ENCODE measurements around the gene IL2RG.

IL2RG gene

DNA sequence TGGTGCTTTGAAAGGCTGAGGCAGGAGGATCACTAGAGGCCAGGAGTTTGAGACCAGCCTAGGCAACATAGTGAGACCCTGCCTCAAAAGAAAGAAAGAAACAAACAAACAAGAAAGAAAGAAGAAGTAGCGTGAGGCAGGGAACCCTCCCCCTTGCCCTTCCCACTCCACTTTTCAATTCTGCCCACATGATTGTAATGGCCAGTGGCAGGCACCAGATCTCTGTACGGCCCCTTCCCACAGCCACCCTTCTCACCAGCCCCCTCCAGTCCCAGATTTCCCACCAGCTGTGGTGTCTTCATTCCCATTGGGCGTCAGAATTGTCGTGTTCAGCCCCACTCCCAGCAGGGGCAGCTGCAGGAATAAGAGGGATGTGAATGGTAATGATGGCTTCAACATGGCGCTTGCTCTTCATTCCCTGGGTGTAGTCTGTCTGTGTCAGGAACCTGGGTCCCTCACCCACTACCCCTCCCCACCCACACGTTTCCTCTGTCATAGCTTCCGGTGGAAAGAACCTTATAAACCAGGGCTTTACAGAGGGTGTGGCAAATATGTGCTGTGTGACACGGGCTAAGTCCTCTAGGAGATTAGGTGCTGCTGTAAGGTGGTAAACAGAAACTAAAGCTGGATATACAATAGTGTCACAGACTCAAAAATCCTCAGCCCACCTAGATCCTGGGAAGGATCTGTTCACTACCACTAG lies at the start of gene IL2RG:
TSS of gene IL2RG (minus strand) at position 437 of the 703 bp plus-strand sequence. CDS start at position 399, 38 bp downstream.
- DNase-seq: peak; percentile 38

DNA sequence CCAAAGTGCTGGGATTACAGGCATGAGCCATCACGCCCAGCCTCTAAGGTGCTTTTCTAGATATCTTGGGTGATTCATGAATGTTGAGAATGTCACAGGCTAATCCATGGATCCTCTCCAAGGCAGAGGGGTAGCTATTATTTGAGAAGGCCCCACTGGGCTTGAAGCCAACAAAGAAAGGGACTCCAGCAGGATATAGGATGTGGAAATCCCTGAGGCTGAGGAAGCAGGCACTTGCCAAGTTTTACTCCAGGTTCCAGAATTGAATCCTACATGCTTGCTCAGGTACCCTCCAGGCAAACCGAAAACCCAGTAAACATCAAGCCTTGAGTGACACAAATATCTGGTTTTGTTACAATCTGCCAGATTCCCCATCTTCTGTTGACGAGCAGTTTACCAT lies 49.1 kb upstream of the IL2RG start:
- DNase-seq: no peak

DNA sequence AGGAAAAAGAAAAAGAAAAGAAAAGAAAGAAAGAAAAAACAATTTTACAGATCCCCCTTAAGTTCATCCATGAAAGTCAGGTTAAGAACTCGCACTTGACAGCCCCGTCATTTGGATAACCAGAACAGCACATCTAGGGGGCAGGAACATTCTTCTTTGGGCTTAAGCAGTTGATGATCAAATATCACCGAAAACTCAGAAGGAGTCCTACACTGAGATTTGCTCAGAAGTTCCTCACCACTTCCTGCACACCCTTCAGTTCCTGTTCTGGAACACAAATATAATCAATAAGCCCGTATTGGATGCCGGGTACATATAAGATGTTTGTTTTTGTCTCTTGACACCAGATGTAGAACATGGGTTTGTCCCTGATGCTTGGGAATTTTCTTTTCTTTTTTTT lies 48.0 kb upstream of the IL2RG start:
- DNase-seq: no peak

DNA sequence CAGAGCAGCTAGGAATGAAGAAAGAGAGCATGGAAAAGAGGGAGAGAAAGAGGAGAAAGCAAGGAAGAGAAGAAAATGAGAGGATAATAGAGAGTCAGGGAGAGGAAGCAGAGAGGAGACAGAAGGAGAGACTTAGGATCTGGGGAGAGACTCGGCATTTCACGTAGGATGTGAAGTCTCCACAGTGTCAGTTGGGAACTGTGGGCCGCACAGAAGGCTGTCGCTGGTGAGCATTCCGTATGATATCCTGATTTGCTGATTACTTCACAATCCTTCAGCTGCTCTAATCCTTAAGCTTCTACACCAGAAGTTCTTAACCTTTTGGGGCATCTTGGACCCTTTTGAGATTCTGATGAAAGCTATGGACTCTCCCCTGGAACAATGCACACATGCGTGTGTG lies 47.2 kb upstream of the IL2RG start:
- DNase-seq: no peak

DNA sequence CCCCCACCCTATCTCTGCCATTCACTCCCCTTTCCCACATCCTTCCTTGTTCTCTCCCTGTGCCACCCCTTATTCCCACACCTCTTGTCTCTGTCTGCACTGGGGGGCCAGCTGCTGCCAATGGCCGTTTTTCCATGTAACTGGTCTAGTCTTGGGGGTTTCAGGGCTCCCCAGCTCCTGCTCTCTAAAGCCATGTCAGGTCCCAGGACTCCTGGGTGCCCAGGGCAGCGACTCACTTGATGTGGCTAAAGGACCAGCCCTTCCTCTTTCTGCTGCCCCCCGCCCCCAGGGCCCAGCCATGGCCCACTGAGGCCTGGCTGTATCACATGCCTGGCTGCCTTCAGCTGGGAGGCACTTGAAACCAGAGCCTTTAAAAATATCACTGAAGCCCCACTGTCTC lies 43.3 kb upstream of the IL2RG start:
- no peak for DNase-seq

DNA sequence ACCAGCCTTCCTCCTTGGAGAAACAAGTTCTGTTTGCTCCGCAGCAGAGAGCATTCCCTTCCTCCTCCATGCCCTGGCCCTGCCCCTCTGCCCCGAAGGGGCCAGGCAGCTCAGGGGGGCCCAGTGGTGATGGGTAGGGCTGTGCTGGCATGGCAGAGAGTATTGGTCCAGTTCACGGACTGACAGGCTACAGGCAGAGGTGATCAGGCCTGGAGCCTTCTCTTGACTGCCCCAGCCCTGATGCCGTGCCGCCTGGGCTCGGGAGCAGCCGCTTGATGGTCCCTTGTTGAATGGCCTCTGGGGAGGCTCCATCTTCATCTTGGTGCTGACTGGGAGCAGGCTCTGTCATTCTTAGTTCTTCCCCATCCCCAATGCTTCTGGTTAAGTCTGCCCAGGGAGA lies 42.8 kb upstream of the IL2RG start:
- no peak for DNase-seq

DNA sequence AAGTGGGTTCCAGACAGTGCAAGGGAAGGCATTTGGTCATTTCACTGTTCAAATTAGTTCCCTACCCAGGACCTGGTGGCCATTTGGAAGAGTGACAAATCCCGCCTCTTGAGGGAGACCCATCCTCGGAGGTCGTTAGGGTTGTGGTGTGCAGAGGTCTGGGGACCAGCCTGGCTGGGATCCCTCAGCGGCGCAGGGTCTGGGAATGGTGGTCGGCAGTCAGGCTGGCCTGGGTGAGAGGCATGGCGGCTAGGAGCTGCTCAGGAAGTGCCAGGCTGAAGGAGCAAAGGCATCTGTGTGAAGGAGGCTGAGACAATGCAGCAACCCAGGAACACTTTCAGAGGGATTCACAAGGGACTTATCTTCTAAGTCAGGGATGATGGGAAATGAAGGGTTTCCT lies 40.0 kb upstream of the IL2RG start:
- no peak for DNase-seq

DNA sequence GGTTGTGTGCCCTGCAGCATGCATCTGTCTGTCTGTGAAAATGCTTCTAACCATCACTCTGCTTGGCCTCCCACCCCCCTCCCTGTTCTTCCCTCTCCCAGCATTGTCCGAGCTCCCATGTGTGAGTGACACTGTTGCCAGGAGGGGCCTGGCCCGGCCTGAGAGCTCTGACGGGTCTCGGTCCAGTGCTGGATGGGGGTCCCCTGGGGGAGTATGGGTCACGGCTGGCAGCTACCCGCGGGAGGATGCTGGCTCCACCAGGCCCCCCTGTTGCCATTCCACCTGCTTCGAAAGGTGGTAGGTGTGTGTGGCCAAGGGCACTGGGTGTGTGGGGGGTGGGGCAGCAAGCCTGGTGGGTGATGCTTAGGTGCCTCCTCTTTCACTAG lies 36.9 kb upstream of the IL2RG start:
- no peak for DNase-seq

DNA sequence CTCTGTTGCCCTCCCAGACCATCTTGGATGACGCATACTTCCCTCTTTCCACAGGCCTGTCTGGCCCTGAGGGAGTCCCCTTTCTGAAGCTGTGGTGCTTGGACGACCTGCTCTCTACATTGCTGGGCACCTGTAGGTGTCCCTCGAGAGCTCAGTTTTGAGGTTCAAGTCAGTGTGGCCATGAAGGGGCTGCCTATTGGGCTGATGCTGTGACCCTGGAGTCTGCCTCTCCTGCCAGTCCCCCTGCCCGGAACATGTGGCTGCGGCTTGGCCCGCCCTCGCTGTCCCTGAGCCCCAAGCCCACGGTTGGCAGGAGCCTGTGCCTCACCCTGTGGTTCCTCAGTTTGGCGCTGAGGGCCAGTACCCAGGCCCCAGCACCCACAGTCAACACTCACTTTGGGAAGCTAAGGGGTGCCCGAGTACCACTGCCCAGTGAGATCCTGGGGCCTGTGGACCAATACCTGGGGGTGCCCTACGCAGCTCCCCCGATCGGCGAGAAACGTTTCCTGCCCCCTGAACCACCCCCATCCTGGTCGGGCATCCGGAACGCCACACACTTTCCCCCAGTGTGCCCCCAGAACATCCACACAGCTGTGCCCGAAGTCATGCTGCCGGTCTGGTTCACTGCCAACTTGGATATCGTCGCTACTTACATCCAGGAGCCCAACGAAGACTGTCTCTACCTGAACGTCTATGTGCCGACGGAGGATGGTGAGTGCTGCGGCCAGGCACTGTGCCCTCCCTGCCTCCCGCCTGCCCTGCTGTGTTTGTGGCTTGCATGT lies 36.3 kb upstream of the IL2RG start:
- no peak for DNase-seq

DNA sequence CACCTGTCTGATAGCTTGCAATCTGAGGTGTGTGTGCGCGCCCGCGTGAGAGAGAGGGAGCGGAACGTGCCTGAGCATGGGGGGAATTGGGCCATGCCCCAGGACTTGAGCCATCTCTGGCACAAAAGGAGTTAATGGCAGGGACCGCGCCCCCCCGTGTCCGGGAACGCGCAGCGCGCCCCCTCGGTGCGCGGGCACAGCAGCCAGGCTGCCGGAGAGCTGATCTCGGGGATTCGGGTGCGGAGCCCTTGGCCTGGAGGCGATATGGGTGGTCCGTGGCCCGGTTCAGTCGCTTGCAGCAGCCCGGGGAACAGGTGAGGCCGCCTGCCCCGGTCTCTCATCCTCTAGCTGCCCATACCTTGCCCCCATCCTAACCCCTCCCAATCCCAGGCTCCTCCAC lies 33.3 kb upstream of the IL2RG start, which contains the start of gene NLGN3:
TSS of gene NLGN3 (plus strand) at position 191 of the 400 bp plus-strand sequence. CDS start 2,909 bp downstream, outside the sequence.
- peak; percentile 40 for DNase-seq

DNA sequence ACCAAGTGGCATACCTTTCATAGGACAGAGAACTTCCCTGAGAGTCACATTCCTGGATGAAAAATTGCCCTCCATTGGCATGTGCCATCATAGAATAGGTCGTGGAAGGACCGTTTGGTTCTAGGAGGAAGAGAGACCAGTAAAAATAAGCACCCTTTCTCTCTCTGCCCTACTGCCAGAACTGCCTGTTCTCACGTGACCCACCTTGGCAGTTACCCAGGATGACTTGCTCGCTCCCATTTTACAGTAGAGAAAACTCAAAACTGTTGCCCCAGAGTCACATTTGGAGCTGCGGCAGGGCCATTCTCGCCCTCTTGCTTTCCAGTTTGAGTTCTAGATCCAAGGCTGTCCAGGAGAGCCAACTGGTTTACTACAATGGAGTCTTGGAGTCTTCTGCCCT lies 32.1 kb upstream of the IL2RG start:
- DNase-seq: no peak

DNA sequence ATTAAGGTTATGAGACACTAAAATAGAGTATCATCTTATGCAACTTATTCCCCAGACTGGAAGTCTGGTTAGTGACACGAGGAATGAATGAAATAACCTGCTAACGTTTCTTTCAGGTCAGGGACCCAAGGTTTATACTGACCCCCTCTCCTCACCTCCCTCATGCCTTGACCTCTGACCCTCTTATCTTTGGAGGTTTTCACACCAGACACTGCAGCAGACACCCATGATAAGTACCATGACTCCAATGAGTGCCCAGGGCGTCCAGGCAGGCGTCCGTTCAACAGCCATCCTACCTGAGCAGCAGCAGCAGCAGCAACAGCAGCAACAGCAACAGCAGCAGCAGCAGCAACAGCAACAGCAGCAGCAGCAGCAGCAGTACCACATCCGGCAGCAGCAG lies 29.1 kb upstream of the IL2RG start:
- DNase-seq: no peak

DNA sequence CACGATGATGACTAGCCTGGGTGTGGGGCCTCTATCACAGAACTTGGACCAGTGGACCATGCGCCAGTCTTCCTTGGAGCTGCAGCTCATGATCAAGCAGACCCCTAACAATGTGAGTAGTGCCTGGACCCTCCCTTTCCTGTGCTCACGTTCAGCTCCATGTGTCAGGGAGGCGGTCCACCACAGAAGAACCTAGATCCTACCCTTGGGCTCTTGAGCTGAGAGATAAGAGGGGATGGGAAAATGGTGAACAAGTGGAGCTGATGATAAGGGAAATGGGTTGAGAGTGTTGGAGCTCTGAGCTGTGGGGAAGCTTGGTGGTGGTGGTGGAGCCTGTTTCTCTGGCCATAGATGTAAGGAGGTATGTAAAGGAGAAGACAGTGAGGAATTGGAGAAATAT lies 20.1 kb upstream of the IL2RG start:
- DNase-seq: no peak

DNA sequence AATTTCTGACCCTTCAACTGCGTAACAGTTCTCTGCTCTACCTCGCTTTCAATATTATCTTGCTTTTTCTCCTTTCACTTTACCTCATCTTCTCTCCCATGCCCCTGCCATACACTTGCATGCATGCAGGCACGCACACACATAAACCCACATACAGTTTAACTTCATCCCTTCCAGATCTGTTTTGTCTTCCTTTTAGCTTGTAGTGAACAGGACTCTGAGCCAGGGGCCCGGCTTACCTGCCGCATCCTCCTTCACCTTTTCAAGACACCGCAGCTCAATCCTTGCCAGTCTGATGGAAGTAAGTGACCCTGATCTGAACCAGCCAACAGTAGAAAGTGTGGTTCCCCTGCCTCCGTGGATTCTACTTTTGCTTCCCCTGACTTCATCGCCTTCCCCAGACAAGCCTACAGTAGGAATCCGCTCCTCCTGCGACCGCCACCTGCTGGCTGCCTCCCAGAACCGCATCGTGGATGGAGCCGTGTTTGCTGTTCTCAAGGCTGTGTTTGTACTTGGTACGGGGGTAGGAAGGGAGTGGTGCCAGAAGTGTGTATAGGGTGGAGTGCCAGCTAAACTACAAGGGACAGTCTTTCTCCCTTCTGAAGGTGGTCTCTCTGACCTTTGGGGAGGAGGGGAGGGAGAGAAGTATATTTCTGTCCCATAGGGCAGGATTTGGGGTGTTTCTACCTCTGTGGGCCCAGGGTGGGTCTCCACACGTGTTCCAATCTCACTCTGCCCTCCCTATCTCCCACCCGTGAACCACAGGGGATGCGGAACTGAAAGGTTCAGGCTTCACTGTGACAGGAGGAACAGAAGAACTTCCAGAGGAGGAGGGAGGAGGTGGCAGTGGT lies 17.8 kb upstream of the IL2RG start:
- DNase-seq: peak; percentile 80

DNA sequence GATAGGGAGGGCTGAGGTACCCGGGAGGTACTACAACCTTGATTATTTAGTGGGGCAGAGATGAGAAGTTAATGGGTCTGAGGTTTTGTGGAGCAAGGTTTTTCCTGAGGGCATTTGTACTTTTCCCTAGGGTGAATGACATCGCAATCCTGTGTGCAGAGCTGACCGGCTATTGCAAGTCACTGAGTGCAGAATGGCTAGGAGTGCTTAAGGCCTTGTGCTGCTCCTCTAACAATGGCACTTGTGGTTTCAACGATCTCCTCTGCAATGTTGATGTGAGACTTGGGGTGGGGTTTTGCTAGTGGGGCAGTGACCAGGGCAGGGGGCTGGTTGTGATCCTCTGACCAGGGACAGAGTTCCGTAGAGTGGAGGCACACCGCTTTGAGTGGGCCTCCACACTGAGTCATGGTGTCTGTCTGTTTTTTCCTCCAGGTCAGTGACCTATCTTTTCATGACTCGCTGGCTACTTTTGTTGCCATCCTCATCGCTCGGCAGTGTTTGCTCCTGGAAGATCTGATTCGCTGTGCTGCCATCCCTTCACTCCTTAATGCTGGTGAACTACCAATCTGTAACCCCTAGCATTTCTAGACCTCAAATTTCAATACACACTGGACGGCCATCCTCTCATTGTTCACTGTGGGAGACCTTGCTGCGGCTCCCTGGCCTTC lies 16.9 kb upstream of the IL2RG start:
- DNase-seq: no peak

DNA sequence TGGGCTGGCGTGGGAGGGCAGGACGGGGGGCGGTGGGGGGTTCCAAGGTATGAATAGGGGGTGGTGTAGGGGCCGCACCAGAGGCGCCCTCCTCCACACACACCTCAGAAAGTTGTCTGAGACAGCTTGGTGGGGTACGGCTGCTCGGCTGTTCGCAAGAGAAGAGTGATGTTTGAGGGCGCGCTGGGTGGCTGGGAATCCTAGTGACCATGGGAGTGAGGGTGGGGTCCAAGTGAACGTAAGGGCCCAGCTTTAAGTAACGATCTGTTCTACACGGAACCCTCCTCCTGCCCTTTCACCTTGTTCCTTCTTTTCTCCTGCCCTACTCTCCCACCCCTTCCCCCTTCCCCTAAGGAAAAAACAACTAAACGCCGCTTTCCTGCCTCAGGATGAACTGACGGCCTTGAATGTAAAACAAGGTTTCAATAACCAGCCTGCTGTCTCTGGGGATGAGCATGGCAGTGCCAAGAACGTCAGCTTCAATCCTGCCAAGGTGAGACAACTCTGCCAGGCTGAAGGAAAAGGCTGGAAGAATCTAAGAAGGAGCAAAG lies 7.7 kb upstream of the IL2RG start:
- DNase-seq: no peak

DNA sequence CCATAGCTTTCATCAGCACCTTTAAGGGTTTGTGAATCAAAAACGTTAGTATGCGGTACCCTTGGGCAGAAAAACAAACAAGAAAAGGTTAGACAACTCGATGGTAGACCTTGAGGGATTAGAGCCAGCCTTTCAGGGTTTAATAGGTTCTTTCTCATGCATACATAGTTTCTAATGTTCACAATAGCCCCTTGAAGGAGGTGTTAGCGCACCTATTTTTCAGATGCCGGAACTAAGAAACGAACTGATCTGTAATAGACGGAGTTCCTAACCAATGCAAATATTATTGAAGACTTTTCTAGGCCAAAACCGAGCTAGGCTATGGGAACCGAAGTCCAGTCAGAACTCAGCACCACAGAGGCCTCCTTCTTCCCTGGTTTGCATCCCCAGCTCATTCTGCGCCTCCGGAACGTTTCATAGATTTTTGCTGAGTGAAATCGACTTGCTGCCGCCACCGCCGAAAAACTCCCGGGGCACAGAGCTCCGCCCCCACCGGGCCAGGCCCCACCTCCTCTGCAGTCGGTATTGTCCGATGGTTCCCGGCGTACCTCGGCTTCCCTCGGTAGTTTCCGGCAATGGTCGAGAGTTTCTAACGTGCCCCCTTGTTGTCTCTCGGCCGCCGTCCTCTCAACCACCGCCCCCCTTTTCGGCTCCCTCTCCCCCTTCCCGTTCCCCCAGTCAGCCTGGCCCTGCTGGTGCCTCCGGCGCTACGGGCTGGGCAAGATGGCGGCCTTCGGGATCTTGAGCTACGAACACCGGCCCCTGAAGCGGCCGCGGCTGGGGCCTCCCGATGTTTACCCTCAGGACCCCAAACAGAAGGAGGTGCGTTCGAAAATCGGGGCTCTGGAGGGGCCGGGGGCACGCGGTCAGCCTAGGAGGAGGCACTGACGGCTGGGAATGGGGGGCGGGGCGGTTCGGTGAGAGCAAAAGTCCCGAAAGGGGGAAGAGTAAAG lies 6.9 kb upstream of the IL2RG start, which contains the start of gene MED12:
TSS of gene MED12 (plus strand) at position 565 of the 953 bp plus-strand sequence. CDS start at position 724, 159 bp downstream.
- DNase-seq: peak; percentile 93

DNA sequence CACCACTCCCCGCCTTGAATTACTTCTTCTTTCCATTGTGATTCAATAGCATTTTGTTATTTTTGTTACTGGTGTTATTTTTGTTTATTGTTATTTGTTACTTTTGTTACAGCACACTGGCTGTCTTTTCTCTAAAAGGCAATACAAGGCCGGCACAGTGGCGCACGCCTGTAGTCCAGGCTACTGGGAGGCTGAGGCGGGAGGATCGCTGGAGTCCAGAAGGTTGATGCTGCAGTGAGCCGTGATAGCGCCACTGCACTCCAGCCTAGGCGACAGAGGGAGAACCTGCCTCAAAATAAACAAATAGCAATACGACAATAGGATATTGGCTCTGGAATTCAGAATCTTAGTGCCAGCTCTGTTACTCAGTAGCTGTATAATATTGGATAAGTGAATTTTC lies 6.0 kb upstream of the IL2RG start:
- no peak for DNase-seq

DNA sequence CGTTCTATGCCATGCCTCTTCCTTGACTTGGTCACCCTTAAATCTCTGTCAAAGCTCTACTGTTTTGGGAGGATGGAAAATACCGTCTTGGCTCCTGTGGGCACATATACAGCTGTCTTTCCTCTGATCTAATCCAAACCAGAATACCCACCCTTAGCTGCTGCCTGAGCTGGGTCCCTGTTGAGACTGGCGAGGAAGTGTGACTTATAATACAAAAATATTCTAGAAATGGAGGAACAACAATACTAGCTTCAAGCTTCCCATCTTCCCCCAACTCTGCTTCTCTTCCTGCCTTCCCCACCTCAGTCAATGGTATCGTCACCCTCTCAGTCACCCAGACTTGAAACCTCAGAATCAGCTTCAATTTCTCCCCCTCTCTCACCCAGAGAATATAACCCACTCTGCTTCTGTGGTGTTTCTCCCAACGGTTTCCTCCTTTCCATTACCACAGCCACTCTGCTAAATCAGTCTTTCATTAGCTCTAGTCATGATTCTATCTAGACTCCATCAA lies 599 bp upstream of the IL2RG start:
- DNase-seq: no peak

DNA sequence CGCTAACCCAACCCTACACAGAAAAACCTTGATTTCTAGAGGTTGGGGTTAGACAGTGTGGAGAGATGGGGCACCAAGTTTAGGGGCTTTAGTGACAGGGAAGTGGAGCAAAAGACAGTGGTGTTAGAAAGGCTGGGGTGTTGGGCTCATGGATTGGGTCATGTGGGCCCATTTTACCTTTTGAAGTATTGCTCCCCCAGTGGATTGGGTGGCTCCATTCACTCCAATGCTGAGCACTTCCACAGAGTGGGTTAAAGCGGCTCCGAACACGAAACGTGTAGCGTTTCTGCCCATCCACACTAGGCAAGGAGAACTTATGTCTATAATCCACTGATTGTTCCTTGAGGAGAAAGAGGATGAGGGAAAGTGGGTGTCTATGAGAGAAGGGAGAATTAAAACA lies 2.3 kb downstream of the IL2RG start:
- no peak for DNase-seq

DNA sequence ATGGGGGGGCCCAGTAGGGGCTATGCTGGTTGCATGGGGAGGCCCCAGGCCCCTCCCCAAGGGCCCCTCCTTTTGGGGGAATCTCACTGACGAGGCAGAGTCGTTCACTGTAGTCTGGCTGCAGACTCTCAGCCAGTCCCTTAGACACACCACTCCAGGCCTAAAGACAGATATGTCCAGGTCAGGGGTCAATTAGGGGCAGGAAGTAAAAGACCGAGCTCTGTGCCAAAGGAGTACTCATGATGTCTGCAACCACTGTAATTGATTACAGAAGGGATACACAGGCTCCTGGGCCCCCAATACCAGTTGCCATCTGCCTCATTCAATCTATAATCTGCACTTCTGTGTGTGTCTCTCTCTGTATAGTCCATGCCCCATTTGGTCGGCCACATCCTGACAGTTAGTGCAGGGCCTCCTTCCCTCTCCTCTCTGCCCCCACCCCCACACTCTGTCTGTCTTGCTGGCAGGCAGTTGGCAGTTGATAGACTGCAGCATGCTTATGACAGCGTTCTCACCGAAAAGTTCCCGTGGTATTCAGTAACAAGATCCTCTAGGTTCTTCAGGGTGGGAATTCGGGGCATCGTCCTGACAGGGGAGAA lies 3.5 kb downstream of the IL2RG start:
- peak; percentile 41 for DNase-seq
